SK-N-SH (cell line): Measurements from ENCODE around the gene ETV3L.

ENCODE experiments used
- CTCF ChIP-seq: fragments of 200-600 bp; sonication (generic); IDR thresholded peaks from 2 replicates; pipeline ENCODE4 v1.6.1; 2017; ENCODE audit warnings: antibody characterized with exemption, mild to moderate bottlenecking, moderate library complexity
- EP300 ChIP-seq, 2 experiments: IDR thresholded peaks; 2 replicates each; pipeline versions ENCODE4 v1.4.0 to v1.6.1; 2012; ENCODE audit warnings: borderline replicate concordance in 1 of 2, low read depth in 1 of 2, low read length in 1 of 2
- EZH2phosphoT487 ChIP-seq: fragments of 200-600 bp; sonication (generic); IDR thresholded peaks from 2 replicates; pipeline ENCODE4 v1.6.1; 2017; ENCODE audit warnings: low read depth, mixed run types, mild to moderate bottlenecking, antibody characterized with exemption, moderate library complexity, borderline replicate concordance
- GATA2 ChIP-seq: sonication (generic); formaldehyde crosslinking; IDR thresholded peaks from 2 replicates; pipeline ENCODE4 v1.5.0; 2020; ENCODE audit warnings: mild to moderate bottlenecking, missing genetic modification reagents
- POLR2AphosphoS5 ChIP-seq: IDR thresholded peaks from 2 replicates; pipeline ENCODE4 v1.6.1; 2012; ENCODE audit warnings: low read depth, low read length
- RCOR1 ChIP-seq: fragments of 150-350 bp; IDR thresholded peaks from 2 replicates; pipeline ENCODE4 v1.6.1; 2017; ENCODE audit warnings: antibody characterized with exemption, low read length
- SIN3A ChIP-seq: IDR thresholded peaks from 2 replicates; pipeline ENCODE4 v1.6.1; 2012; ENCODE audit warnings: low read depth, mild to moderate bottlenecking, low read length, moderate library complexity, borderline replicate concordance
- SMC3 ChIP-seq: IDR thresholded peaks from 2 replicates; pipeline ENCODE4 v1.6.1; 2012; ENCODE audit warnings: low read depth, low read length, improper control_type of control experiment
- TCF12 ChIP-seq: IDR thresholded peaks from 2 replicates; pipeline ENCODE4 v1.4.0; 2012
- YY1 ChIP-seq: IDR thresholded peaks from 2 replicates; pipeline ENCODE4 v1.4.0; 2012; ENCODE audit warnings: low read depth, mild to moderate bottlenecking
- TF ChIP-seq, protein P1 (sequence below): IDR thresholded peaks from 2 replicates; pipeline ENCODE4 v1.6.1; 2012; ENCODE audit warnings: mild to moderate bottlenecking, low read depth, low read length, moderate library complexity

GRCh38 chr1:157135070-157135469 lies 35.5 kb upstream of the ETV3L start:
- no peak for TF ChIP-seq GATA2
- TF ChIP-seq CTCF: no peak
- no peak for TF ChIP-seq TCF12
- TF ChIP-seq, protein P1, sequence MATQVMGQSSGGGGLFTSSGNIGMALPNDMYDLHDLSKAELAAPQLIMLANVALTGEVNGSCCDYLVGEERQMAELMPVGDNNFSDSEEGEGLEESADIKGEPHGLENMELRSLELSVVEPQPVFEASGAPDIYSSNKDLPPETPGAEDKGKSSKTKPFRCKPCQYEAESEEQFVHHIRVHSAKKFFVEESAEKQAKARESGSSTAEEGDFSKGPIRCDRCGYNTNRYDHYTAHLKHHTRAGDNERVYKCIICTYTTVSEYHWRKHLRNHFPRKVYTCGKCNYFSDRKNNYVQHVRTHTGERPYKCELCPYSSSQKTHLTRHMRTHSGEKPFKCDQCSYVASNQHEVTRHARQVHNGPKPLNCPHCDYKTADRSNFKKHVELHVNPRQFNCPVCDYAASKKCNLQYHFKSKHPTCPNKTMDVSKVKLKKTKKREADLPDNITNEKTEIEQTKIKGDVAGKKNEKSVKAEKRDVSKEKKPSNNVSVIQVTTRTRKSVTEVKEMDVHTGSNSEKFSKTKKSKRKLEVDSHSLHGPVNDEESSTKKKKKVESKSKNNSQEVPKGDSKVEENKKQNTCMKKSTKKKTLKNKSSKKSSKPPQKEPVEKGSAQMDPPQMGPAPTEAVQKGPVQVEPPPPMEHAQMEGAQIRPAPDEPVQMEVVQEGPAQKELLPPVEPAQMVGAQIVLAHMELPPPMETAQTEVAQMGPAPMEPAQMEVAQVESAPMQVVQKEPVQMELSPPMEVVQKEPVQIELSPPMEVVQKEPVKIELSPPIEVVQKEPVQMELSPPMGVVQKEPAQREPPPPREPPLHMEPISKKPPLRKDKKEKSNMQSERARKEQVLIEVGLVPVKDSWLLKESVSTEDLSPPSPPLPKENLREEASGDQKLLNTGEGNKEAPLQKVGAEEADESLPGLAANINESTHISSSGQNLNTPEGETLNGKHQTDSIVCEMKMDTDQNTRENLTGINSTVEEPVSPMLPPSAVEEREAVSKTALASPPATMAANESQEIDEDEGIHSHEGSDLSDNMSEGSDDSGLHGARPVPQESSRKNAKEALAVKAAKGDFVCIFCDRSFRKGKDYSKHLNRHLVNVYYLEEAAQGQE: no peak
- TF ChIP-seq POLR2AphosphoS5: no peak
- no peak for TF ChIP-seq YY1
- no peak for TF ChIP-seq EZH2phosphoT487
- no peak for TF ChIP-seq SIN3A
- TF ChIP-seq SMC3: no peak
- no peak for TF ChIP-seq EP300 (IDR thresholded peaks at IDR 0.05; ENCODE audit: borderline replicate concordance in 1 of 2, low read depth in 1 of 2, low read length in 1 of 2)
- no peak for TF ChIP-seq RCOR1
